PC-3 (cell line): ENCODE results near the gene USP34. TPM values are rescaled to one million over a fixed set of nuclear protein-coding genes. Genes with fewer than 3 reads are reported as not detected.
"Not testable (repeated sequence)": the region's sequence is repeated elsewhere in the genome, so short reads cannot be mapped to it uniquely, and the experiment has no call there.

ENCODE experiments used
- ATAC-seq: fragments of 200-7000 bp; cut with Tn5 transposase; 2 replicates; pipeline ENCODE4 v1.9.1; 2020; ENCODE audit warnings: mild to moderate bottlenecking, moderate library complexity
- BruUV-seq: library from RNA; stranded (reverse); fragments of 400-500 nt; replicated peaks from 2 replicates; lab custom pipeline; 2021; lab: Mats Ljungman, UMichigan
- CTCF ChIA-PET: fragments of 300-600 bp; sonication (Branson Sonifier 250); formaldehyde crosslinking; loops from one replicate; lab custom pipeline; 2022; ENCODE audit warnings: antibody characterized with exemption; lab: Charles Lee
- POLR2A ChIA-PET: fragments of 300-600 bp; sonication (Branson Sonifier 250); formaldehyde crosslinking; loops from one replicate; lab custom pipeline; 2022; ENCODE audit warnings: antibody characterized with exemption; ENCODE audit not compliant: unreplicated experiment; lab: Charles Lee
- DNase-seq: peaks from one replicate; pipeline ENCODE4 v3.0.0-alpha.2; 2015
- H2AFZ ChIP-seq: fragments of 300-600 bp; sonication (generic); 2 replicates; pipeline ENCODE4 v1.6.0; 2016; ENCODE audit warnings: antibody characterized with exemption, low read length
- H3F3A ChIP-seq: fragments of 300-600 bp; sonication (generic); one replicate; pipeline ENCODE4 v1.6.0; 2017; ENCODE audit warnings: antibody characterized with exemption, low read length, control low read depth, mild to moderate bottlenecking; ENCODE audit not compliant: unreplicated experiment
- H3K27ac ChIP-seq: fragments of 300-600 bp; sonication (generic); 2 replicates; pipeline ENCODE4 v1.5.1; 2016; ENCODE audit warnings: mild to moderate bottlenecking, low read length
- H3K27me3 ChIP-seq: fragments of 300-600 bp; sonication (generic); 2 replicates; pipeline ENCODE4 v1.6.1; 2016; ENCODE audit warnings: low read length, mixed read lengths
- H3K36me3 ChIP-seq: fragments of 300-600 bp; sonication (generic); 2 replicates; pipeline ENCODE4 v1.6.1; 2016; ENCODE audit warnings: low read depth, mixed run types, low read length, mixed read lengths
- H3K4me1 ChIP-seq: fragments of 300-600 bp; sonication (generic); 2 replicates; pipeline ENCODE4 v1.5.1; 2016; ENCODE audit warnings: low read length; ENCODE audit not compliant: insufficient read depth
- H3K4me2 ChIP-seq: fragments of 300-600 bp; sonication (generic); 2 replicates; pipeline ENCODE4 v1.6.0; 2016; ENCODE audit warnings: low read length
- H3K4me3 ChIP-seq: fragments of 300-600 bp; sonication (generic); 2 replicates; pipeline ENCODE4 v1.5.1; 2016; ENCODE audit warnings: mild to moderate bottlenecking, low read length, mixed read lengths
- H3K79me2 ChIP-seq: fragments of 300-600 bp; sonication (generic); 2 replicates; pipeline ENCODE4 v1.6.1; 2017; ENCODE audit warnings: low read length, mixed read lengths
- H3K9ac ChIP-seq: fragments of 300-600 bp; sonication (generic); 2 replicates; pipeline ENCODE4 v1.6.0; 2016; ENCODE audit warnings: mild to moderate bottlenecking, low read length
- H3K9me2 ChIP-seq: fragments of 300-600 bp; sonication (generic); replicated peaks from 2 replicates; pipeline ENCODE4 v1.6.1; 2016; ENCODE audit warnings: mixed run types, low read length, mixed read lengths
- H3K9me3 ChIP-seq: fragments of 300-600 bp; sonication (generic); 2 replicates; pipeline ENCODE4 v1.6.1; 2016; ENCODE audit warnings: low read length, mixed read lengths
- H4K20me1 ChIP-seq: fragments of 300-600 bp; sonication (generic); 2 replicates; pipeline ENCODE4 v1.6.1; 2016; ENCODE audit warnings: low read length, mixed read lengths
- CTCF ChIP-seq: fragments of 300-600 bp; sonication (generic); conservative IDR thresholded peaks from 2 replicates; pipeline ENCODE4 v1.5.1; 2017; ENCODE audit warnings: antibody characterized with exemption, low read depth, mild to moderate bottlenecking, low read length
- EZH2 ChIP-seq: fragments of 300-600 bp; sonication (generic); IDR thresholded peaks from one replicate; pipeline ENCODE4 v1.6.1; 2017; ENCODE audit warnings: antibody characterized with exemption, mild to moderate bottlenecking, low read length; ENCODE audit not compliant: unreplicated experiment
- EZH2phosphoT487 ChIP-seq: fragments of 300-600 bp; sonication (generic); IDR thresholded peaks from 2 replicates; pipeline ENCODE4 v1.6.1; 2018; ENCODE audit warnings: mild to moderate bottlenecking, antibody characterized with exemption, low read length, borderline replicate concordance
- intact Hi-C: fragments of 100-400 bp; cut with micrococcal nuclease; formaldehyde crosslinking; loops from 2 replicates; pipeline ENCODE4 v1.9.0; 2023
- total RNA-seq: library from RNA; depleted of rRNA; stranded (reverse); fragments of >200 nt; gene quantifications from 2 replicates; pipeline ENCODE4 v1.2.3, GENCODE V29; 2014

USP34 gene
- total RNA-seq, 1 experiment from 2014 or later, result 67.1 TPM

DNA sequence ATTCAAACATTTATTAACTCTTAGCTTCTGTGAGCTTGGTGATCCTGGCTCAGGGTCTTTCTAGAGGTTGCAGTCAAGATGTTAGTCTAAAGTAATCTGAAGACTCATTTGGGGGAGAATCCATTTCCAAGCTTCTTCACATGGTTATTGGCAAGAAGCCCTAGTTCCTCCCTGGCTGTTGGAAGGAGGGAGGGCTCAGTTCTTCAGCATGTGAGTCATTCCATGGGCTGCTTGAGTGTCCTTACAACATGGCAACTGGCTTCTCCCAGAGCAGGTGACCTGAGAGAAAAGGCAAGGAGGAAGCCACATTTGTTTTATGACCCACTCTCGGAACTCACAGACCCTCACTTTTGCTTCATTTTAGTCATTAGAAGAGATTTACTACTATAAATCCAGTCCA lies 319.5 kb downstream of the USP34 start:
- POLR2A ChIA-PET, result no interaction called here

DNA sequence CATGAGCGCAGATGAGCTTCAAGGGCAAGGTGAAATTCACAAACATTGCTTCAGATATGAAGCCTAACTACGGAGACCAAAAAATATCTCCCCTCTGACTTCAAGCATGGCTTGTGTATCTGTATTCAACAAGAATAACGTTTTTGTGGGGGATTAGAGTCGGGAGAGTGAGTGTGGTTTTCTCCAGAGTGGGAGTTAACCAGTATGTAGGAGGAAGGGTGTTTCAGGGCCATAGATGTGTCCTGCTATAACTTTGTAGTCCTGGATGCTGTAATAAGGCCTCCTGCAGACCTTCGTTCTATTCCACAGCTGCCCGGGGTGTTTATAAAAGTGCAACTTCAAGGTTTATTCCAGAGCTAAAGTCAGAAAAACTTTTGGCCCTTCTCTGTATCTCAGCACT lies 321.8 kb downstream of the USP34 start:
- H3K4me3 ChIP-seq, result no peak overlapping the region
- H3K36me3 ChIP-seq, result peaks cover 5% of the 10 kb centered on the region; the same call in 1 of the 2 replicates
- H2AFZ ChIP-seq, result no peak overlapping the region
- peaks cover 9% of the 10 kb centered on the region for H3K79me2 ChIP-seq
- TF ChIP-seq CTCF (no peak), EZH2 (no peak), EZH2phosphoT487 (no peak)
- H3K9me3 ChIP-seq, result no peaks in the 10 kb centered on the region
- no peak overlapping the region for H3K9ac ChIP-seq
- H4K20me1 ChIP-seq, result no peaks in the 10 kb centered on the region
- ChIA-PET CTCF (no interaction called here), POLR2A (no interaction called here)
- intact Hi-C loops, result no loop called here
- no peak overlapping the region for H3K4me2 ChIP-seq
- no peaks in the 10 kb centered on the region for H3F3A ChIP-seq
- no TSS peak for BruUV-seq
- H3K27me3 ChIP-seq, result no peaks in the 10 kb centered on the region
- H3K9me2 ChIP-seq, result no peaks in the 10 kb centered on the region
- no peak overlapping the region for H3K27ac ChIP-seq
- no peak for DNase-seq
- ATAC-seq, result no peak
- peaks cover 6% of the 10 kb centered on the region for H3K4me1 ChIP-seq

More for the DNA sequence above, 319.5 kb downstream of the USP34 start:
- no peaks in the 10 kb centered on the region for H3K27me3 ChIP-seq
- no peaks in the 10 kb centered on the region for H3K4me1 ChIP-seq
- CTCF ChIA-PET, result no interaction called here
- H3K9me3 ChIP-seq, result no peaks in the 10 kb centered on the region
- H3K36me3 ChIP-seq, result peaks cover 5% of the 10 kb centered on the region; the same call in 1 of the 2 replicates
- DNase-seq, result peak; percentile 41
- no peak overlapping the region for H2AFZ ChIP-seq
- no peaks in the 10 kb centered on the region for H3K79me2 ChIP-seq
- H4K20me1 ChIP-seq, result no peaks in the 10 kb centered on the region
- H3K4me2 ChIP-seq, result no peak overlapping the region
- no peaks in the 10 kb centered on the region for H3F3A ChIP-seq
- BruUV-seq, result no TSS peak
- H3K9ac ChIP-seq, result no peak overlapping the region
- intact Hi-C loops, result no loop called here
- no peak overlapping the region for H3K27ac ChIP-seq
- TF ChIP-seq EZH2phosphoT487, result no peak
- TF ChIP-seq CTCF, result no peak
- TF ChIP-seq EZH2, result no peak
- ATAC-seq, result no peak
- H3K9me2 ChIP-seq, result no peaks in the 10 kb centered on the region
- H3K4me3 ChIP-seq, result no peak overlapping the region

GRCh38 chr2:61148091-61148490 lies 322.8 kb downstream of the USP34 start:
- H3K9me3 ChIP-seq, H3K9me2 ChIP-seq, H3K27ac ChIP-seq, H3K36me3 ChIP-seq, POLR2A ChIA-PET, H3K4me2 ChIP-seq, H3K9ac ChIP-seq, H3K27me3 ChIP-seq, H3F3A ChIP-seq, CTCF ChIA-PET, ATAC-seq, DNase-seq, H4K20me1 ChIP-seq, H3K79me2 ChIP-seq, intact Hi-C loops, H3K4me1 ChIP-seq, H3K4me3 ChIP-seq, H2AFZ ChIP-seq, BruUV-seq: not testable (repeated sequence)
